Type B pancreatic cell (in vitro differentiated cells): ENCODE measurements around the gene SORCS1. TPM values are rescaled to one million over a fixed set of nuclear protein-coding genes. Genes with fewer than 3 reads are reported as not detected.
A peak's percentile ranks its signal among the peaks of the same experiment; 100 is the strongest.

Experiments
- DNase-seq: peaks from one replicate; pipeline ENCODE4 v3.0.0; 2021; ENCODE audit warnings: mixed read lengths; ENCODE audit not compliant: unreplicated experiment; ENCODE audit errors: extremely low spot score
- H3K27ac Mint-ChIP-seq: 2 replicates; pipeline ENCODE4 v1.8.0; 2021; ENCODE audit warnings: mild to moderate bottlenecking, mixed read lengths
- H3K27me3 Mint-ChIP-seq: 2 replicates; pipeline ENCODE4 v1.8.0; 2021; ENCODE audit warnings: mixed read lengths
- H3K36me3 Mint-ChIP-seq: 2 replicates; pipeline ENCODE4 v1.8.0; 2021; ENCODE audit warnings: mixed read lengths
- H3K4me1 Mint-ChIP-seq: one replicate; pipeline ENCODE4 v1.8.0; 2021; ENCODE audit warnings: mixed read lengths; ENCODE audit not compliant: unreplicated experiment
- H3K4me3 Mint-ChIP-seq: 2 replicates; pipeline ENCODE4 v1.8.0; 2021; ENCODE audit warnings: mild to moderate bottlenecking, mixed read lengths
- H3K9me3 Mint-ChIP-seq: 2 replicates; pipeline ENCODE4 v1.8.0; 2021; ENCODE audit warnings: mixed read lengths
- long read RNA-seq: library from polyadenylated mRNA; unstranded; transcript quantifications from one replicate; pipeline ENCODE4 v2.0.0, GENCODE V29; 2020
- total RNA-seq: library from RNA; stranded (reverse); gene quantifications from 2 replicates; pipeline ENCODE4 v1.2.1, GENCODE V29; 2021; ENCODE audit warnings: low replicate concordance
- TF ChIP-seq, protein P1 (sequence below): fragments of 200-600 bp; sonication (generic); conservative IDR thresholded peaks from 2 replicates; pipeline ENCODE4 v1.5.0; 2021; ENCODE audit warnings: antibody characterized with exemption, mild to moderate bottlenecking

SORCS1 gene
- 5.4 and 6.4 TPM in 2 replicates for total RNA-seq
- long read RNA-seq, partial matches to known transcripts, result 3 of 11 reads
- long read RNA-seq, other reads (novel, unspliced or antisense), result 8 of 11 reads

- peaks cover 4% of the 10 kb centered on the region for H3K4me1 Mint-ChIP-seq
- no peaks in the 10 kb centered on the region for H3K9me3 Mint-ChIP-seq
- no peaks in the 10 kb centered on the region for H3K36me3 Mint-ChIP-seq
- H3K27me3 Mint-ChIP-seq, result peaks cover 91% of the 10 kb centered on the region
- TF ChIP-seq, protein P1, sequence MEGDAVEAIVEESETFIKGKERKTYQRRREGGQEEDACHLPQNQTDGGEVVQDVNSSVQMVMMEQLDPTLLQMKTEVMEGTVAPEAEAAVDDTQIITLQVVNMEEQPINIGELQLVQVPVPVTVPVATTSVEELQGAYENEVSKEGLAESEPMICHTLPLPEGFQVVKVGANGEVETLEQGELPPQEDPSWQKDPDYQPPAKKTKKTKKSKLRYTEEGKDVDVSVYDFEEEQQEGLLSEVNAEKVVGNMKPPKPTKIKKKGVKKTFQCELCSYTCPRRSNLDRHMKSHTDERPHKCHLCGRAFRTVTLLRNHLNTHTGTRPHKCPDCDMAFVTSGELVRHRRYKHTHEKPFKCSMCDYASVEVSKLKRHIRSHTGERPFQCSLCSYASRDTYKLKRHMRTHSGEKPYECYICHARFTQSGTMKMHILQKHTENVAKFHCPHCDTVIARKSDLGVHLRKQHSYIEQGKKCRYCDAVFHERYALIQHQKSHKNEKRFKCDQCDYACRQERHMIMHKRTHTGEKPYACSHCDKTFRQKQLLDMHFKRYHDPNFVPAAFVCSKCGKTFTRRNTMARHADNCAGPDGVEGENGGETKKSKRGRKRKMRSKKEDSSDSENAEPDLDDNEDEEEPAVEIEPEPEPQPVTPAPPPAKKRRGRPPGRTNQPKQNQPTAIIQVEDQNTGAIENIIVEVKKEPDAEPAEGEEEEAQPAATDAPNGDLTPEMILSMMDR, result peak; percentile 19
- peak within 1 kb of the TSS; percentile 55 for H3K27ac Mint-ChIP-seq
- DNase-seq, result peak; percentile 74
- H3K4me3 Mint-ChIP-seq, result peak within 1 kb of the TSS; percentile 94
Observed at GRCh38 chr10:107163881-107164861, at the start of gene SORCS1. Gene SORCS1 (minus strand): TSS chr10:107164706.

GRCh38 chr10:107214261-107214660 is 49.8 kb upstream of the SORCS1 start:
- H3K36me3 Mint-ChIP-seq, result no peaks in the 10 kb centered on the region
- H3K27ac Mint-ChIP-seq, result no peak overlapping the region

GRCh38 chr10:107213861-107214260 is 49.4 kb upstream of the SORCS1 start:
- no peak for DNase-seq
- no peak overlapping the region for H3K4me3 Mint-ChIP-seq
- no peak overlapping the region for H3K27ac Mint-ChIP-seq
- H3K27me3 Mint-ChIP-seq, result peaks cover 7% of the 10 kb centered on the region
- no peaks in the 10 kb centered on the region for H3K36me3 Mint-ChIP-seq
- no peaks in the 10 kb centered on the region for H3K4me1 Mint-ChIP-seq
- no peaks in the 10 kb centered on the region for H3K9me3 Mint-ChIP-seq
- TF ChIP-seq, protein P1, result no peak

More at GRCh38 chr10:107214261-107214660, 49.8 kb upstream of the SORCS1 start:
- TF ChIP-seq, protein P1, result no peak
- Mint-ChIP-seq H3K4me1 (no peaks in the 10 kb centered on the region), H3K9me3 (no peaks in the 10 kb centered on the region), H3K4me3 (no peak overlapping the region), H3K27me3 (peaks cover 7% of the 10 kb centered on the region)
- no peak for DNase-seq

DNA sequence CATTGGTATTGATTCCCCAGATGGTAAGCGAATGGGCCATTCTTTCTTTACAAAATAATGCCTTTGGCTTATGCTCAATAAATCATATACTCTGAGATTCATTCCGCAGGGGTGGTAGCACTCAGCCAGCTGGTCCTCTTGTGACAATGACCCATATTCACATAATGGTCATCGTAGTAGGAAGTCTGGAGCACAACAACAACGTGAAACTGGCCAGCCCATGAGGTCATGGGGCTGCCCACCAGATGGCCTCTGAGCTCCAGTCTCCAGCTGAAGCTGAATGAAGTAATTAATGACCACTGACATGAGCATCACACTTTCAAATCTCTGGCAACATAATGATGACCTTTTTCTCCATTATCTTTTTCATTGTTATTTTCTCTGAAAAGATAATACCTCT is 42.3 kb upstream of the SORCS1 start:
- H3K27ac Mint-ChIP-seq, result no peak overlapping the region
- no peaks in the 10 kb centered on the region for H3K9me3 Mint-ChIP-seq
- H3K27me3 Mint-ChIP-seq, result peaks cover 7% of the 10 kb centered on the region
- TF ChIP-seq, protein P1, result no peak
- no peaks in the 10 kb centered on the region for H3K36me3 Mint-ChIP-seq
- DNase-seq, result no peak
- no peaks in the 10 kb centered on the region for H3K4me1 Mint-ChIP-seq
- H3K4me3 Mint-ChIP-seq, result no peak overlapping the region

DNA sequence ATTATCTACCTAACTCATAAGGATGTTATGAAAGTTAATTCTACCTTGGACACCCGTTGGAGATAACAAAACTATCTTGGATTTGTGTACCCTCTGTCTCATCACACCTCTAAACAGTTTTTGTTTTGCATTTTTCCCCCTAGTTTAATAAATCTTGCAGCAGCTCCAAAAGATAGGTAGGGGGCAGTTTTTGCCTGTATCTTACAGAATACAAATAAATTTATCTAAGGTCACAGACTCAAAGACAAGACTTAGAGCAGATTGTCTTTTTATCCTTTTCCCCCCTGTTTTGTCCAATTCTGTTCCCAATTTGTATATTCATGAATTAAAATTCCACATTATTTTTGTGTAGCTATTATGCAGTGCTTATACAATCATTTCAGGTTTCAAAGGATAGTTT is 5.0 kb upstream of the SORCS1 start:
- Mint-ChIP-seq H3K27ac (no peak overlapping the region), H3K4me3 (no peak overlapping the region), H3K36me3 (no peaks in the 10 kb centered on the region), H3K27me3 (peaks cover 58% of the 10 kb centered on the region), H3K4me1 (peaks cover 4% of the 10 kb centered on the region), H3K9me3 (no peaks in the 10 kb centered on the region)
- TF ChIP-seq, protein P1, result peak; percentile 41
- DNase-seq, result no peak
